ENCODE measurements around the gene SCNN1G. TPM values are rescaled to one million over a fixed set of nuclear protein-coding genes. Genes with fewer than 3 reads are reported as not detected.

The SCNN1G gene
- total RNA-seq, 1 experiment from 2014 or later, result 1.3 TPM

GRCh38 chr16:23137256-23137655, 45.3 kb upstream of the SCNN1G start:
- ChIA-PET CTCF (no interaction called here), POLR2A (no interaction called here)
- H3K27ac Mint-ChIP-seq, result no peak overlapping the region

More at GRCh38 chr16:23137256-23137655, 45.3 kb upstream of the SCNN1G start:
- H3K36me3 Mint-ChIP-seq, result peaks cover 6% of the 10 kb centered on the region; the same call in 1 of the 2 replicates
- ATAC-seq, result no peak
- DNase-seq (ENCODE audit: low spot score), result no peak
- no peak overlapping the region for H3K4me3 Mint-ChIP-seq
- no peaks in the 10 kb centered on the region for H3K27me3 Mint-ChIP-seq (ENCODE audit: low read depth)
- TF ChIP-seq ZNF219 (CRISPR knock-in tag; IDR thresholded peaks at IDR 0.05; ENCODE audit: borderline replicate concordance), result no peak
- TF ChIP-seq FOXP1 (CRISPR knock-in tag; IDR thresholded peaks at IDR 0.05; ENCODE audit: borderline replicate concordance), result no peak
- no peak for TF ChIP-seq ZSCAN18 (CRISPR knock-in tag; IDR thresholded peaks at IDR 0.05)
- no peak for TF ChIP-seq TEAD4 (CRISPR knock-in tag; IDR thresholded peaks at IDR 0.05)
- TF ChIP-seq E2F5 (CRISPR knock-in tag; IDR thresholded peaks at IDR 0.05), result no peak
- TF ChIP-seq JUN (CRISPR knock-in tag; IDR thresholded peaks at IDR 0.05), result no peak
- TF ChIP-seq FOXJ3 (CRISPR knock-in tag; IDR thresholded peaks at IDR 0.05; ENCODE audit: borderline replicate concordance), result no peak
- no peak for TF ChIP-seq E2F4 (CRISPR knock-in tag; IDR thresholded peaks at IDR 0.05; ENCODE audit: borderline replicate concordance, low read depth)
- no peak for TF ChIP-seq ATF6 (CRISPR knock-in tag; IDR thresholded peaks at IDR 0.05)
- TF ChIP-seq CREB1 (CRISPR knock-in tag; IDR thresholded peaks at IDR 0.05), result no peak
- no peak for TF ChIP-seq ZNF671 (CRISPR knock-in tag; IDR thresholded peaks at IDR 0.05)
- TF ChIP-seq CREM (CRISPR knock-in tag; IDR thresholded peaks at IDR 0.05), result no peak
- TF ChIP-seq SMAD3 (CRISPR knock-in tag; IDR thresholded peaks at IDR 0.05; ENCODE audit: borderline replicate concordance), result no peak
- TF ChIP-seq PREB (CRISPR knock-in tag; IDR thresholded peaks at IDR 0.05; ENCODE audit: borderline replicate concordance), result no peak
- TF ChIP-seq RORB (CRISPR knock-in tag; IDR thresholded peaks at IDR 0.05), result no peak
- no peak for TF ChIP-seq ZNF425 (CRISPR knock-in tag; conservative IDR thresholded peaks at IDR 0.05)
- TF ChIP-seq MXD4 (CRISPR knock-in tag; IDR thresholded peaks at IDR 0.05; ENCODE audit: borderline replicate concordance), result no peak
- no peak for TF ChIP-seq ZNF232 (CRISPR knock-in tag; IDR thresholded peaks at IDR 0.05)
- H3K9me3 Mint-ChIP-seq, result peaks cover 10% of the 10 kb centered on the region
- peaks cover 22% of the 10 kb centered on the region for H3K4me1 Mint-ChIP-seq

All from WTC11 (cell line).